DND-41 (cell line): ENCODE measurements around the gene DGKB.

Experiments used
- EZH2 ChIP-seq: IDR thresholded peaks from 3 replicates; pipeline ENCODE4 v1.6.1; 2012; ENCODE audit warnings: borderline replicate concordance, low read depth, mild to moderate bottlenecking, moderate library complexity, low read length, inconsistent platforms; ENCODE audit not compliant: severe bottlenecking
- TF ChIP-seq, protein P1 (sequence below): IDR thresholded peaks from 2 replicates; pipeline ENCODE4 v1.5.1; 2012; ENCODE audit warnings: borderline replicate concordance, low read length, moderate library complexity, mild to moderate bottlenecking; ENCODE audit not compliant: poor library complexity, severe bottlenecking; ENCODE audit errors: extremely low read depth

GRCh38 chr7:14144109-14144508 is 758.4 kb downstream of the DGKB start:
- TF ChIP-seq, protein P1, sequence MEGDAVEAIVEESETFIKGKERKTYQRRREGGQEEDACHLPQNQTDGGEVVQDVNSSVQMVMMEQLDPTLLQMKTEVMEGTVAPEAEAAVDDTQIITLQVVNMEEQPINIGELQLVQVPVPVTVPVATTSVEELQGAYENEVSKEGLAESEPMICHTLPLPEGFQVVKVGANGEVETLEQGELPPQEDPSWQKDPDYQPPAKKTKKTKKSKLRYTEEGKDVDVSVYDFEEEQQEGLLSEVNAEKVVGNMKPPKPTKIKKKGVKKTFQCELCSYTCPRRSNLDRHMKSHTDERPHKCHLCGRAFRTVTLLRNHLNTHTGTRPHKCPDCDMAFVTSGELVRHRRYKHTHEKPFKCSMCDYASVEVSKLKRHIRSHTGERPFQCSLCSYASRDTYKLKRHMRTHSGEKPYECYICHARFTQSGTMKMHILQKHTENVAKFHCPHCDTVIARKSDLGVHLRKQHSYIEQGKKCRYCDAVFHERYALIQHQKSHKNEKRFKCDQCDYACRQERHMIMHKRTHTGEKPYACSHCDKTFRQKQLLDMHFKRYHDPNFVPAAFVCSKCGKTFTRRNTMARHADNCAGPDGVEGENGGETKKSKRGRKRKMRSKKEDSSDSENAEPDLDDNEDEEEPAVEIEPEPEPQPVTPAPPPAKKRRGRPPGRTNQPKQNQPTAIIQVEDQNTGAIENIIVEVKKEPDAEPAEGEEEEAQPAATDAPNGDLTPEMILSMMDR: no peak
- no peak for TF ChIP-seq EZH2
